Activated CD8-positive, alpha-beta memory T cell treated with anti-CD3 and anti-CD28 coated beads, Interleukin-2, amount 50 U/mL, for 48 hours (primary cell): ENCODE data around the gene SSR1.

Experiments used
- DNase-seq: peaks from one replicate; pipeline ENCODE4 v3.0.0-alpha.2; 2020

SSR1 gene

DNA sequence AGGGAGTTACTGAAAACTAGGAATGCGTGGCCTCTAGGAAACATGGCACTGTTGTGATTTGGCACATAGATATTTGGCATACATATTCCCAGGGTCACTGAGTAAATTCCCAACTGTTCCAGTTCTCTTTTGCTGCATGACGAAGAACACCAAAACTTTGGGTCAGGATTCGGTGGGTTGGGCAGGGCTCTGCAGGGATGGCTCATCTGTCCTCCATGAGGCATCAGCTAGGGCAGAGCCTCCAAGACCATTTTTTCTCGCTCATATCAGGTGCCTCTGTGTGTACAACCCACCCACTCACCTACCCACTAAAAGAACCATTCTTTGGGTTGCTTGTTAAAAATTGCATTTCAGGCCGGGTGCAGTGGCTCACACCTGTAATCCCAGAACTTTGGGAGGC, 57.1 kb downstream of the SSR1 start:
- no peak for DNase-seq

GRCh38 chr6:7254980-7255835, 57.8 kb downstream of the SSR1 start:
- no peak for DNase-seq

DNA sequence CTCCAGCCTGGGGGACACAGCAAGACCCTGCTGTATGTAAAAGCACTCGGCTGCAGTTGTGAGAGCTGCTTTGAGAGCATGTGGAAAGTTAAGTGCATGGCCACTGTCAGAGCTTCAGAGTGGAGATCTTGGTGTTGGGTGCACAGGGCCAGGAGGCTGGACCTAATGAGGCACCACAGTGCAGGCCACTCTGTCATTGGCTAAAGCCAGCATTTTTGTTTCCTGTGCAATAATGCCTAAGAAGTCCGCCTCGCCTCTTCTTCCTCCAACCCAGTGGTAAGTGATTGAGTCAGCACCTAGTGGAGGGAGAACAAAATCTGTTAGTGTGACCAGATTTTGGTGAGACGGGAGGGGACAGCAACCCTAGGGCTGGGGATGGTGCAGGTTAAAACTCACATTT, 60.6 kb downstream of the SSR1 start:
- DNase-seq = no peak

GRCh38 chr6:7251646-7252260, 61.2 kb downstream of the SSR1 start:
- no peak for DNase-seq

- DNase-seq = no peak
Observed at GRCh38 chr6:7250812-7251211, 62.2 kb downstream of the SSR1 start.

- no peak for DNase-seq
Observed at GRCh38 chr6:7249946-7250643, 62.9 kb downstream of the SSR1 start.

DNA sequence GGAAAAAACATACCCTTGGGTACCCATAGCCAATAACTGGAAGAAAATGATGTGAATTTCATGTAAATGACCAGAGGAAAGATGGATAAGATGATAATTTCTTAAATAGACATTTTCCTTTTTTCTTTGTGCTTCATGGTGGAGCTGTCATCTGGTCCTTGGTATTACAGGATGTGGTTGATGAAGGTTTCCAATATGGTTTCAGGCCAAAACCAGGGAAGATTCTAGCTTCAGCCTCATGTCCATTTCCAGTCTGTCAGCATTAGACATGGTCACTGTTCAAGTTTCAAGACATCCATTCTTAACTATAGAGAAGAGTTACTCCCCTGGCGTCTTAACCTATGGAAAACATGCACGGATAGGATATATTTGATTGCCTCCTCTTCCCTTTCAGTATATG, 63.6 kb downstream of the SSR1 start:
- no peak for DNase-seq

DNA sequence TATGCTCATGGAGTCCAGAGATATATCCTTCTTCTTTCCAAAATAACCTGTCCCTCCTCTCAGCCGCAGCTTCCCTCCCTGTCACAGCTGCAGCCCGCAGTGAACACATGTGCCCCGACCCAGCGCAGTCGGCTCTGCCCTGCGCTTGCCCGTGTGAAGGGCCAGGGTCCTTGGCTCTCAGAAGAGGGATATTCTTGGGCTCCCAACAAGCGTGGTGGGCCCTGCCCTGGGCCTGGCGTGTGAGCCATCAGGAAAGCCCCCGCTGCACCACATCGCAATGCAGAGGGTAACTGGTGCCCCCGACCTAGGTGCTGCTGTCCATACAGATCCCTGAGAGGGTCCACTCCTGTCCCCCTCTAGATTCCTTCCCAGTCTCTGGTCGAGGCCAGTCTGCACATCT, 65.2 kb downstream of the SSR1 start:
- no peak for DNase-seq

DNA sequence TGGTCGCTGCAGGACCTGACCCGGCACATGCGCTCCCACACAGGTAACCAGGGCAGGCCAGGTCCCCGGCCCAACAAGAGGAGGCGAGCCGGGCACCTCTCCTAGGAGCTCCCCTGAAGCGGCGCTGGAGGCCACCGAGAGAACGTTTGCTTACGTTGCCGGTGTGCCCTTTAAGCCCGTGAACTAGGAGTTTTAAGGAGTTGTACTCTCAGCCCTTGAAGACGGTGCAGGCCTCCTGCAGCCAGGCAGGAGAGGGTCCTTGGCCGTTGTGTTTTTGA, 65.9 kb downstream of the SSR1 start:
- no peak for DNase-seq

DNA sequence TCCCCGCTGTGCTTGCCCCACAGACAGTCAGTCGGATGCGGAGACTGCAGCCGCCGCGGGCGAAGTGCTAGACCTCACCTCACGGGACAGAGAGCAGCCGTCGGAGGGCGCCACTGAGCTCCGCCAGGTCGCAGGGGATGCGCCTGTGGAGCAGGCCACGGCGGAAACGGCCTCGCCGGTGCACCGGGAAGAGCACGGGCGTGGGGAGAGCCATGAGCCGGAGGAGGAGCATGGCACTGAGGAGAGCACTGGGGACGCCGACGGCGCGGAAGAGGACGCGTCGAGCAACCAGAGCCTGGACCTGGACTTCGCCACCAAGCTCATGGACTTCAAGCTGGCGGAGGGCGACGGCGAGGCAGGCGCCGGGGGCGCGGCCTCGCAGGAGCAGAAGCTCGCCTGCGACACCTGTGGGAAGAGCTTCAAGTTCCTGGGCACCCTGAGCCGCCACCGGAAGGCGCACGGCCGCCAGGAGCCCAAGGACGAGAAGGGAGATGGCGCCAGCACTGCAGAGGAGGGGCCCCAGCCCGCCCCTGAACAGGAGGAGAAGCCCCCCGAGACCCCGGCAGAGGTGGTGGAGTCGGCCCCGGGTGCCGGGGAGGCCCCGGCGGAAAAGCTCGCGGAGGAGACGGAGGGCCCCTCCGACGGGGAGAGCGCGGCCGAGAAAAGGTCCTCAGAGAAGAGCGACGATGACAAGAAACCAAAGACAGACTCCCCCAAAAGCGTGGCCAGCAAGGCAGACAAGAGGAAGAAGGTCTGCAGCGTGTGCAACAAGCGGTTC, 66.4 kb downstream of the SSR1 start:
- no peak for DNase-seq

- no peak for DNase-seq
Observed at GRCh38 chr6:7245668-7246393, 67.2 kb downstream of the SSR1 start.

DNA sequence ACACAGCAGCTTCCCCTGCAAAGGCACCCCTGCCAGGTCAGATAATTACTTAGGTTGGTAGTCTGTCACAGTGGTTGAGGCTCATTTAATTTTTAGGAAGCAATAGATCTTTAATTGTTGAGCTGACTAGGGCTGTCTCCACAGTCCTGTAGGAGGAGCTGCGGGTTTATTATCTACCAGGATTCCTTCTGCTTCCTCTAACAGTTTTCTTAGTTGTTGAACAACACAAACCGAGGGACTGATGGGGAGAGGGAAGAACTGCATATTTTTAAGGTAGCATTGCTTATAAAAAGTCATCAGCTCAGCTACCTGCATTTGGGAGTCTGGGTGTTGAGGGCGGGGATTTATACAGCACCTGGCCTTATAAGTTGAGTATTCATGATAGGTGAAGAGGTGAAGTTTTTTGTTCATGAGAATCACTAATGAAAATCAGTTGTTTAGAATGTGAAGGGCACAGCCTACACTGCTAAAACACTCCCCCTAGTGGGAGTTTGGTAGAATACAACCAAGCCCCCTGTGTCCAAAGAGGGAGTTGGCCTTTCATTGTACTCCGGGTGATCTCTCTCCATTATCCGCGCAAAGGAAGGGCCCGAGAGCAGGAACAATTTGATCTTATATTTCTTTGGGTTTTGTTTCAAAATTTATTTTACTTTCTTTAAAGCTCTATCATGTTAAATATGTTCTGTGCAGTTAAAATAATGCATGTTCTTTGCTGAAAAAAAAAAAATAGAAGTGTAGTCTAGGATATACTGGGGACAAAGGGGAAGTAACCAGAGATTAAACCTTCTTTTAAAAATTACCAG, 69.6 kb downstream of the SSR1 start:
- no peak for DNase-seq

- DNase-seq = no peak
Observed at GRCh38 chr6:7242835-7243178, 70.2 kb downstream of the SSR1 start.

DNA sequence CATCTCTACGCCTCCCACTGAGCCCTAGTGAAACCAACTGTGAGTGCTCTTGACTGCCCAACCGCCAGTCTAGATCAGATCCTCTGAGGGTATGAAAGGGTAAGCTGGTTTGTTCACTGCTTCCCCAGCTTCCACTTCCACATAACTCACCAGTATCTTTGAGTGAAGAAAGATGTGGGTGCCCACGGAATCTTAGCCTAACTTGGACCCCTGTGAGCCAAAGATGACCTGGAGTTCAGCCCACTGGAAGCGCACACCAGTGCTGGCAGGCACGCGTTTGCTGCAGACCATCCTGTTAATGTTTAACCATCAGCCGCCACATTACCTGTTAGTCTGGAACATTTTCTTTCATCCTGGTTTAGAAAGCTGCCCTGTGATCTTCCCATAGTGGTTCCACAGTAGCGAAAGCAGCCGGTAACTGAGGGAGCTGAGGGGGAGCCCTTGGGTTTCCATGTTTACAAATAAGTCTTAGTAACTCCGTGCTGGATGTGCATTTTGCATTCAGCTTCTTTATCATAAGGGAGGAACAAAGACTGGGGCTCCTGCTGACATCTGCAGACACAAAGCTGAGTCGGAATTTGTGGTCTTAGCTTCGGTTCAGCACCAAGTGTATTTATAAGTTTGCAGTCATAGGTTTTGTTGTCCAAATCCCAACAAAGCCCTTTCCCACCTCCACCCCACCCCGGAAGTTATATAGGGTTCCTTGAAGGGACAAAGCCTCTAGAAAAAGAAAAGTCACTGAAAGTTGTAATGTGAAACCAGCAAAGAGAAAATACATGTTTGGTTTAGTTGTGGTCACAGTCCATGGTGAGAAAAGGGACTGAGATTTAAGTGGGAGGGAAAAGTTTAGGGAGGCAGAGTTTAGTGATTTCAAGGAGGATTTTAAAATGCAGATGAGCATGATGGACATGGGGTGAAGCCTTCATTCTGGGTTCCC, 71.0 kb downstream of the SSR1 start:
- DNase-seq = no peak

GRCh38 chr6:7241160-7241559, 71.8 kb downstream of the SSR1 start:
- no peak for DNase-seq

DNA sequence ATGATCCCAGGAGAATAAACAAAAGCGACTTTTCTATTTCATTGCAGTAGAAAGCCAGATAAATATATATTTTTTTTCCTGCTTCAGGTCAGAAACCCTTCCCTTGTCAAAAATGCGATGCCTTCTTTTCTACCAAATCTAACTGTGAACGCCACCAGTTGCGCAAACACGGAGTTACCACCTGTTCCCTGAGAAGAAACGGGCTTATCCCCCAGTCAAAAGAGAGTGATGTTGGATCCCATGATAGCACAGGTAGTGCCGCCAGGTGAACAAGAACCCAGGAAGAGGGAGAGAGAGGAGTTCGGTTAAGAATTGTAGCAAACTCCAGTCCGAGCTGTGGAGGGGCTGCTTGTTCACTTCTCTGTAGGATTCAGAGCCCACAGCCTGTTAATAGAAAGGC, 72.6 kb downstream of the SSR1 start:
- no peak for DNase-seq

DNA sequence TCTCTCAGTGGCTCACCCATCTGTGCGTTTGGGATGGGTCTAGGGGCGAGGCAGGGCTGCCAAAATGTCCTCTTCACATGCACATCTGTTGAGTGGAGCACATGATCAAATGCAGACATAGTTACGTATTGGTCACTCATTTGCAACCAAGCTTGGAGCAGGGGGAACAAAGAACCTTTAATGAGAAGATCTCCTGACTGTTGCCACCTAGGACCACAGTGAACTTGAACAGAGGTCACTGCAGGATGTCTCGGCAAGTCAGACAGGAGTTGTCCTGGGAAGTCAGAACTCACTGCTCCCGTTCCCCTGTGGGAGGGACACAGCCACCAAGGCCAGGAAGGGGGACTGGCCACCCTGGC, 73.4 kb downstream of the SSR1 start:
- no peak for DNase-seq

DNA sequence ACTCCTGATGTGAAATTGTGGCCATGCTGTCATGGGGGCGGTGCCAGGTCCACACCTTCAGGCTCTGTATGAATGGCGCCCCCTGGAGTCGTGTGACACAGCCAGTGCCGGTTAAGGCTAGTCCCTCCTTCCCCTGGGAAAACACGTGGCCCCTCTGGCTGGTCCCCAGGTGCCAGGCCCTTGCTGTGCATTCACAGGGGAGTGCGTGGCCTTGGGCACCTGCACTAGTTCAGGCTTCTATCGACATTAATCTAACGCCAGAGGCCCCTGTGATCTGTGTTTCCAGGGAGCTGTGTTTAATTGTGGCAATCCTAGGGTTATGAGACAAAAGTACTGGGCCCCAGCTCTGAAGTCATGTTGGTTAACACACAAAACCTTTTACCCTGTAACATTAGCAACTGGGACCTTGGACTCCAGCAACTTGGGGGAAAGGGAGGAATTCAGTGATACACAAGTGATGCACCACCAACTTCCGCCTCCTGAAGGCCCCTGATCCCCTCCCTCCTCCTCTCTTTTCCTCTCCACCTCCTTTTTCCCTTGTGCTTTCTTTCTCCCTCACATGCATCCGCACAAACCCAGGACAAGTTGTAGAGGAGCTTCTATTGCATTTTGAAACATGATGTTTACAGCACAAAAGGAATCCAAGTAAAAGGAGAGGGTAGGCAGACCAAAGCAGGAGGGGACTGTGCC, 74.0 kb downstream of the SSR1 start:
- DNase-seq = peak; percentile 88

GRCh38 chr6:7238526-7238899, 74.5 kb downstream of the SSR1 start:
- DNase-seq = no peak

GRCh38 chr6:7237653-7238188, 75.3 kb downstream of the SSR1 start:
- DNase-seq = no peak
